ENCODE results near the gene ACO1. TPM values are rescaled to one million over a fixed set of nuclear protein-coding genes. Genes with fewer than 3 reads are reported as not detected.

The ACO1 gene
- total RNA-seq, 1 donor from 2014 or later = 33.7 TPM

GRCh38 chr9:32487981-32488380 is 103.5 kb downstream of the ACO1 start:
- no peaks in the 10 kb centered on the region for H3K27me3 Mint-ChIP-seq (ENCODE audit: low read depth)
- H3K4me3 Mint-ChIP-seq = no peak overlapping the region
- H3K27ac Mint-ChIP-seq (ENCODE audit: unreplicated experiment) = no peak overlapping the region

GRCh38 chr9:32490601-32491000 is 106.2 kb downstream of the ACO1 start:
- DNase-seq (ENCODE audit: low read depth, low spot score) = no peak
- Mint-ChIP-seq H3K36me3 (ENCODE audit: low read depth) (peaks cover 19% of the 10 kb centered on the region), H3K9me3 (no peaks in the 10 kb centered on the region), H3K27ac (ENCODE audit: unreplicated experiment) (no peak overlapping the region), H3K4me3 (no peak overlapping the region), H3K4me1 (peaks cover 9% of the 10 kb centered on the region), H3K27me3 (ENCODE audit: low read depth) (no peaks in the 10 kb centered on the region)
- TF ChIP-seq CTCF (conservative IDR thresholded peaks at IDR 0.05) = no peak

More at GRCh38 chr9:32487981-32488380, 103.5 kb downstream of the ACO1 start:
- DNase-seq (ENCODE audit: low read depth, low spot score) = no peak
- H3K4me1 Mint-ChIP-seq = peaks cover 9% of the 10 kb centered on the region
- peaks cover 19% of the 10 kb centered on the region for H3K36me3 Mint-ChIP-seq (ENCODE audit: low read depth)
- TF ChIP-seq CTCF (conservative IDR thresholded peaks at IDR 0.05) = no peak
- H3K9me3 Mint-ChIP-seq = no peaks in the 10 kb centered on the region

GRCh38 chr9:32497921-32498320 is 113.5 kb downstream of the ACO1 start:
- Mint-ChIP-seq H3K4me1 (no peaks in the 10 kb centered on the region), H3K36me3 (ENCODE audit: low read depth) (peaks cover 20% of the 10 kb centered on the region), H3K4me3 (no peak overlapping the region), H3K27ac (ENCODE audit: unreplicated experiment) (no peak overlapping the region), H3K9me3 (no peaks in the 10 kb centered on the region), H3K27me3 (ENCODE audit: low read depth) (no peaks in the 10 kb centered on the region)
- TF ChIP-seq CTCF (conservative IDR thresholded peaks at IDR 0.05) = no peak
- no peak for DNase-seq (ENCODE audit: low read depth, low spot score)

GRCh38 chr9:32500768-32501167 is 116.3 kb downstream of the ACO1 start:
- Mint-ChIP-seq H3K27ac (ENCODE audit: unreplicated experiment) (no peak overlapping the region), H3K4me1 (no peaks in the 10 kb centered on the region), H3K9me3 (no peaks in the 10 kb centered on the region), H3K36me3 (ENCODE audit: low read depth) (peaks cover 20% of the 10 kb centered on the region), H3K27me3 (ENCODE audit: low read depth) (no peaks in the 10 kb centered on the region), H3K4me3 (no peak overlapping the region)
- no peak for DNase-seq (ENCODE audit: low read depth, low spot score)
- no peak for TF ChIP-seq CTCF (conservative IDR thresholded peaks at IDR 0.05)

- no peak for TF ChIP-seq CTCF (conservative IDR thresholded peaks at IDR 0.05)
- no peaks in the 10 kb centered on the region for H3K9me3 Mint-ChIP-seq
- no peaks in the 10 kb centered on the region for H3K27me3 Mint-ChIP-seq (ENCODE audit: low read depth)
- H3K4me1 Mint-ChIP-seq = no peaks in the 10 kb centered on the region
- DNase-seq (ENCODE audit: low read depth, low spot score) = no peak
- no peak overlapping the region for H3K27ac Mint-ChIP-seq (ENCODE audit: unreplicated experiment)
- peaks cover 11% of the 10 kb centered on the region for H3K36me3 Mint-ChIP-seq (ENCODE audit: low read depth)
- H3K4me3 Mint-ChIP-seq = no peak overlapping the region
Measured at GRCh38 chr9:32501868-32502267, 117.4 kb downstream of the ACO1 start.

GRCh38 chr9:32502464-32502863 is 118.0 kb downstream of the ACO1 start:
- Mint-ChIP-seq H3K4me3 (no peak overlapping the region), H3K27ac (ENCODE audit: unreplicated experiment) (no peak overlapping the region), H3K4me1 (no peaks in the 10 kb centered on the region), H3K36me3 (ENCODE audit: low read depth) (peaks cover 11% of the 10 kb centered on the region), H3K9me3 (no peaks in the 10 kb centered on the region), H3K27me3 (ENCODE audit: low read depth) (no peaks in the 10 kb centered on the region)
- DNase-seq (ENCODE audit: low read depth, low spot score) = no peak
- TF ChIP-seq CTCF (conservative IDR thresholded peaks at IDR 0.05) = no peak

All from neural crest cell (in vitro differentiated cells).